Activated naive CD8-positive, alpha-beta T cell treated with anti-CD3 and anti-CD28 coated beads, Interleukin-2, amount 50 U/mL, for 16 hours (primary cell): ENCODE results near the gene DSG3.

Experiments
- DNase-seq: peaks from one replicate; pipeline ENCODE4 v3.0.0-alpha.2; 2020; ENCODE audit warnings: low read depth, low spot score

Gene DSG3

DNA sequence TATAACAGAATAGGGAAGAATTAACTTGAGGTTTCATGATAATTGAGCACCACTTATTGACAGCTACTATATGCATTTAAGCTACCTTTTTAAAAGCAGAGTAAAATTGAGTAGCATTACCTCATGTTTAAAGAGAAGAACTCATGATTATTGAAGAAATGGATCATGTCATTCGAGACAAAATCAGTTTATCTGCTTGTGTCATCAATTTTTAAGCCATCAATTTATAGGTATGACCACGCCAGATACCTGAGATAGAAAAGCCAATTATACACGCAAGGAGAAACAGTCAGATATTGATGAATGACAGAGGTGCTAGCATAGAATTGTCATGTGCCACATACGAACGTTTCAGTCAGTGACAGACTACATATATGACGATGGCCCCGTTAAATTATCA lies 78.8 kb downstream of the DSG3 start:
- DNase-seq = no peak
